OCI-LY1 (cell line): ENCODE measurements around the gene B4GALT1.

ENCODE experiments used
- H2AFZ ChIP-seq: fragments of 200-600 bp; sonication (generic), shearing (Covaris generic); 2 replicates; pipeline ENCODE4 v1.6.0; 2014; ENCODE audit warnings: antibody characterized with exemption, mild to moderate bottlenecking, low read length
- H3F3A ChIP-seq: fragments of 200-600 bp; sonication (generic), shearing (Covaris generic); 2 replicates; pipeline ENCODE4 v1.6.0; 2014; ENCODE audit warnings: mild to moderate bottlenecking, antibody characterized with exemption, low read length, moderate library complexity; ENCODE audit not compliant: insufficient read depth
- H3K27ac ChIP-seq: fragments of 200-600 bp; sonication (generic); 2 replicates; pipeline ENCODE4 v1.5.1; 2014; ENCODE audit warnings: low read length, mixed run types, mild to moderate bottlenecking, low read depth; ENCODE audit not compliant: poor library complexity, severe bottlenecking
- H3K27me3 ChIP-seq: fragments of 200-600 bp; sonication (generic); 2 replicates; pipeline ENCODE4 v1.6.0; 2014; ENCODE audit warnings: antibody characterized with exemption, mild to moderate bottlenecking, low read length, moderate library complexity; ENCODE audit not compliant: insufficient read depth
- H3K36me3 ChIP-seq: fragments of 200-600 bp; sonication (generic); 2 replicates; pipeline ENCODE4 v1.6.1; 2014; ENCODE audit warnings: mild to moderate bottlenecking, antibody characterized with exemption, low read length, moderate library complexity, mixed read lengths; ENCODE audit not compliant: insufficient read depth
- H3K4me1 ChIP-seq: fragments of 200-600 bp; sonication (generic); 2 replicates; pipeline ENCODE4 v1.5.1; 2014; ENCODE audit warnings: mild to moderate bottlenecking, low read length, moderate library complexity; ENCODE audit not compliant: insufficient read depth, severe bottlenecking
- H3K4me2 ChIP-seq: fragments of 200-600 bp; sonication (generic), shearing (Covaris generic); 2 replicates; pipeline ENCODE4 v1.6.1; 2014; ENCODE audit warnings: low read length
- H3K4me3 ChIP-seq: fragments of 200-600 bp; sonication (generic); 2 replicates; pipeline ENCODE4 v1.5.1; 2014; ENCODE audit warnings: low read length, low read depth, mild to moderate bottlenecking, mixed read lengths; ENCODE audit not compliant: poor library complexity, severe bottlenecking
- H3K79me2 ChIP-seq: fragments of 200-600 bp; shearing (Covaris generic); 2 replicates; pipeline ENCODE4 v1.6.1; 2016; ENCODE audit warnings: mixed run types, low read length, mixed read lengths; ENCODE audit not compliant: insufficient read depth
- H3K9ac ChIP-seq: fragments of 200-600 bp; sonication (generic), shearing (Covaris generic); 2 replicates; pipeline ENCODE4 v1.6.1; 2014; ENCODE audit warnings: mild to moderate bottlenecking, low read length, mixed read lengths
- H3K9me2 ChIP-seq: fragments of 200-600 bp; sonication (generic), shearing (Covaris generic); 2 replicates; pipeline ENCODE4 v1.6.1; 2014; ENCODE audit warnings: low read depth, mild to moderate bottlenecking, low read length, mixed read lengths
- H3K9me3 ChIP-seq: fragments of 200-600 bp; shearing (Covaris generic); 2 replicates; pipeline ENCODE4 v1.6.1; 2014; ENCODE audit warnings: low read length, mixed read lengths
- H4K20me1 ChIP-seq: fragments of 200-600 bp; sonication (generic), shearing (Covaris generic); 2 replicates; pipeline ENCODE4 v1.6.0; 2016; ENCODE audit warnings: mild to moderate bottlenecking, low read length; ENCODE audit not compliant: insufficient read depth
- CTCF ChIP-seq: fragments of 200-600 bp; sonication (generic), shearing (Covaris generic); IDR thresholded peaks from 2 replicates; pipeline ENCODE4 v1.5.1; 2017; ENCODE audit warnings: mild to moderate bottlenecking, antibody characterized with exemption, low read length, moderate library complexity, mixed read lengths
- EZH2 ChIP-seq: fragments of 200-600 bp; sonication (generic), shearing (Covaris generic); IDR thresholded peaks from 2 replicates; pipeline ENCODE4 v1.8.0; 2017; ENCODE audit warnings: borderline replicate concordance, mixed run types, mild to moderate bottlenecking, antibody characterized with exemption, low read length, moderate library complexity, mixed read lengths

B4GALT1 gene

GRCh38 chr9:33184963-33185362 lies 17.8 kb upstream of the B4GALT1 start:
- Histone ChIP-seq H2AFZ (no peak overlapping the region), H3K79me2 (no peaks in the 10 kb centered on the region), H3K9me3 (no peaks in the 10 kb centered on the region), H3K4me3 (no peak overlapping the region), H3K27ac (no peak overlapping the region), H3K9me2 (no peaks in the 10 kb centered on the region), H3F3A (no peaks in the 10 kb centered on the region), H4K20me1 (no peaks in the 10 kb centered on the region), H3K36me3 (no peaks in the 10 kb centered on the region), H3K4me1 (no peaks in the 10 kb centered on the region), H3K27me3 (0 out of 2 replicates have a peak, but pooled peaks cover 5% of the 10 kb centered on the region), H3K9ac (no peak overlapping the region), H3K4me2 (no peak overlapping the region)
- TF ChIP-seq EZH2, result no peak
- TF ChIP-seq CTCF, result no peak

GRCh38 chr9:33182519-33182918 lies 15.4 kb upstream of the B4GALT1 start:
- Histone ChIP-seq H4K20me1 (no peaks in the 10 kb centered on the region), H3K9me3 (no peaks in the 10 kb centered on the region), H3K4me2 (no peak overlapping the region), H3K9ac (no peak overlapping the region), H3K27ac (no peak overlapping the region), H3K79me2 (no peaks in the 10 kb centered on the region), H3K36me3 (no peaks in the 10 kb centered on the region), H3K9me2 (no peaks in the 10 kb centered on the region), H3K27me3 (no peaks in the 10 kb centered on the region), H3K4me1 (no peaks in the 10 kb centered on the region), H3K4me3 (no peak overlapping the region), H3F3A (no peaks in the 10 kb centered on the region), H2AFZ (no peak overlapping the region)
- TF ChIP-seq EZH2 (no peak), CTCF (no peak)

- TF ChIP-seq CTCF (no peak), EZH2 (no peak)
- Histone ChIP-seq H3K9ac (no peak overlapping the region), H3K27me3 (no peaks in the 10 kb centered on the region), H3K27ac (no peak overlapping the region), H3K4me3 (no peak overlapping the region), H4K20me1 (no peaks in the 10 kb centered on the region), H3K4me1 (no peaks in the 10 kb centered on the region), H3K9me3 (no peaks in the 10 kb centered on the region), H3K79me2 (no peaks in the 10 kb centered on the region), H3K36me3 (no peaks in the 10 kb centered on the region), H3K4me2 (no peak overlapping the region), H3K9me2 (no peaks in the 10 kb centered on the region), H3F3A (no peaks in the 10 kb centered on the region), H2AFZ (no peak overlapping the region)
Measured at GRCh38 chr9:33180526-33181184, 13.5 kb upstream of the B4GALT1 start.
